ENCODE measurements around the gene PTH2.
A peak's percentile ranks its signal among the peaks of the same experiment; 100 is the strongest.
"Not testable (repeated sequence)": the region's sequence is repeated elsewhere in the genome, so short reads cannot be mapped to it uniquely, and the experiment has no call there.

Gene PTH2

GRCh38 chr19:49423071-49423984 is at the start of gene PTH2:
PTH2 (minus strand) TSS chr19:49423441; CDS start chr19:49423339, 102 bp downstream.
- no peak for DNase-seq

DNA sequence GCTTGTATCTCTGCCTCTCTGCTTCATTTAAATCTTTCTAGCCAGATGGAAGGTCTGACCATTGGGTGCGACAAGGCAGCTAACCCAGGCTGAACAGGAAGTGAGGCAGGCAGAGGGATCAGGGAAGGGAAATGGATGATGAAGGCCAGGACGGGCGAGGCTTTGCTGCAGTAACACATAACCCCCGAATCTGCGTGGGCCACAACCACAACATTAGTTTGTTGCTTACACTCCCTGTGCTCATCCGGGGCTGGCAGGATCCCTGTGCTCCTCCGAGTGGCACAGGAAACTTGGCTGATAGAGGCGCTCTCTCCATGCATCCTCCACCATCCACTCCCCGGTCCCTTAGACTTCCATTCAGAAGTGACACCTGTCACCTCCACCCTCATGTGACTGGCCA is 49.7 kb upstream of the PTH2 start:
- no peak for DNase-seq

GRCh38 chr19:49470615-49470978 is 47.4 kb upstream of the PTH2 start:
- DNase-seq = no peak

DNA sequence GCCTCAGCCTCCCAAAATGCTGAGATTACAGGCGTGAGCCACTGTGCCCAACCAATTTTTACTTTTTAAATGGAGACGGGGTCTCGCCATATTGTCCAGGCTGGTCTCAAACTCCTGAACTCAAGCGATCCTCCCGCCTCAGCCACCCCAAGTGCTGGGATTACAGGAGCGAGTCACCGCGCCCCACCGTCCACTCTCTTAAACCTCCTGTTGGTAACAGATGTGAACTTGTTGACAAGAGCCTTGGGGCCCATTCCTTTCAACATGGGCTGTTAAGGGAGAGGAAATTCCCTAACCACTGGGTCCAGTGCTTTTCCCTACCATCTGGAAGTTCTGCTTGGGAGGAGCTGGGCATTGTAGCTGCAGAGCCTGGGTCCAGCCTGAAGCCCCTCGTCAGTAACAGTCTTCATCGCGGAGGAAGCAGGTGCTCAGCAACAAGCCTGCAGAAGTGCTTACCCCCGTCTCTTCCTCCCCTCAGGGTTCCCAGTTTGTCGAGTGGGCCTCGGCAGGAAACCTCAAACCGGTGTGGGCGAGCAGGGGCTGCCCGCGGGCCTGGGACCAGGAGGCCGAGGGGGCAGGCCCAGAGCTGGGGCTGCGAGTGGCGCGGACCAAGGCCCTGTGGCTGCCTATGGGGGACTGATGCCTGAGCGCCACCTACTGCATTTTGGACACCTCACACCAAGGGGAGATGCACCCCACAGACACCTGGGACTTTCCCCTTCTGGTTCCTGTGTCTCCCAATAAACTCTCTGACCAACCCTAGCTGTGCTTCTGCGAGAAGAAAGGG is 46.8 kb upstream of the PTH2 start:
- no peak for DNase-seq

GRCh38 chr19:49468746-49469447 is 45.7 kb upstream of the PTH2 start:
- peak; percentile 21 for DNase-seq

DNA sequence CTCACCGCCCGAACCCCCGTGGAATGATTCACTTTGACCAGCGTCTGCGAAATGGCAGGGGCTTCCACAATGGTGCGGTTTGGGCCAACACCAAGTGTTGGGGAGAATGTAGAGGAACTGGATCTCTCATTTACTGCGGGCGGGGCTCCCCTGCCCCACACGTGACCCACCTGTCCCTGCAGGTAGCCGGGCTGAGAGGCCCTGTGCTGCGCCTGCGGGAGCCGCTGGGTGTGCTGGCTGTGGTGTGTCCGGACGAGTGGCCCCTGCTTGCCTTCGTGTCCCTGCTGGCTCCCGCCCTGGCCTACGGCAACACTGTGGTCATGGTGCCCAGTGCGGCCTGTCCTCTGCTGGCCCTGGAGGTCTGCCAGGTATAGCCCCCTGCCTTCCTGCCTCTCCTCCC is 45.0 kb upstream of the PTH2 start:
- no peak for DNase-seq

DNA sequence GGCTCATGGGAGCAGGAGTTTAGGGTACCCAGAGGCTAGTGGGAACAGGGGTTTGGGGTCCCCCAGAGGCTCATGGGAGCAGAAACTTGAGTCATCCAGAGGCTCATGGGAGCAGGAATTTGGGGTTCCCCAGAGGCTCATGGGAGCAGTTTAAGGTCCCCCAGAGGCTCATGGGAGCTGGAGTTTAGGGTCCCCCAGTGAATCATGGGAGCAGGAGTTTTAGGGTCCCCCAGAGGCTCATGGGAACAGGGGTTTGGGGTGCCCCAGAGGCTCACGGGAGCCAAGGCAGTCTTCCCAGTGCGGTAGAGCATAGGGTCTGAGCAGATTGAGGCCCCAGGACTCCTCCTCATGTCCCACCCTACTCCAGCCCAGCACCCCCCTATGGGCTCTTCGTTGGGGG is 42.1 kb upstream of the PTH2 start:
- no peak for DNase-seq

DNA sequence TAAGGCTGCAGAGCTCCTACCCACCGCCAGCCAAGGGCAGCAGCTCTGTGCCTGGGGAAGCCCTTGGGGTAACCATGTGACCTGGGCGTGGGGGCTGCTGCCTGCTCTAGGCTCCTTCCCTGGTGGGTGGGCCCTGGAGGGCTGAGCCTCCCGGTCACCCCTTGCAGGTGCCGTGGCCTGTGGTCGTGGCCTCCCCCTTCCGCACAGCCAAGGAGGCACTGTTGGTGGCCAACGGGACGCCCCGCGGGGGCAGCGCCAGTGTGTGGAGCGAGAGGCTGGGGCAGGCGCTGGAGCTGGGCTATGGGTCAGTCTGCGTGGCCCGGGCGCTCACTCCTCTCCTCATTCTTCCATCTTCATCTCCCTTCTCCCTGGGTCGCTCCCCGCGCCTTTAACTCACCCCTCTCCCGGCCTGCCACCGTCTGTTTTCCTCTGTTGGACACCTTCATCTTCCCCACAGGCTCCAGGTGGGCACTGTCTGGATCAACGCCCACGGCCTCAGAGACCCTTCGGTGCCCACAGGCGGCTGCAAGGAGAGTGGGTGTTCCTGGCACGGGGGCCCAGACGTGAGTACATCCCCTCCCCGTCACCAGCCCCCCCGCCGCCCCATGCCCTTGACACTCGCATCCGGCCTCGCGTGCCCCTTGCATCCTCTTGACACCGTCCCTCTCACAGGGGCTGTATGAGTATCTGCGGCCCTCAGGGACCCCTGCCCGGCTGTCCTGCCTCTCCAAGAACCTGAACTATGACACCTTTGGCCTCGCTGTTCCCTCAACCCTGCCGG is 40.9 kb upstream of the PTH2 start:
- no peak for DNase-seq

DNA sequence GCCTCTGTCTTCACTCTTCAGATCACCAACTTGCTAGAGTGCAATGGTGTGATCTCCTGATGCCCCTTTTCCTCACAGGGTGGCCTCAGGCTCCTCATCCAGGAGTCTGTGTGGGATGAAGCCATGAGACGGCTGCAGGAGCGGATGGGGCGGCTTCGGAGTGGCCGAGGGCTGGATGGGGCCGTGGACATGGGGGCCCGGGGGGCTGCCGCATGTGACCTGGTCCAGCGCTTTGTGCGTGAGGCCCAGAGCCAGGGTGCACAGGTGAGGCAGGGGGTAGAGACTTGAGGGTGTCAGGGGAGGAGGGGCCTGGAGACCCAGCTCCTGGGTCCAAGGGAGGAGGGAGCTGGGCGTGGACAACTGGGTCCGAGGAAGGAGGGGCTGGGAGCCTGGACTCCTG is 39.3 kb upstream of the PTH2 start:
- DNase-seq = no peak

DNA sequence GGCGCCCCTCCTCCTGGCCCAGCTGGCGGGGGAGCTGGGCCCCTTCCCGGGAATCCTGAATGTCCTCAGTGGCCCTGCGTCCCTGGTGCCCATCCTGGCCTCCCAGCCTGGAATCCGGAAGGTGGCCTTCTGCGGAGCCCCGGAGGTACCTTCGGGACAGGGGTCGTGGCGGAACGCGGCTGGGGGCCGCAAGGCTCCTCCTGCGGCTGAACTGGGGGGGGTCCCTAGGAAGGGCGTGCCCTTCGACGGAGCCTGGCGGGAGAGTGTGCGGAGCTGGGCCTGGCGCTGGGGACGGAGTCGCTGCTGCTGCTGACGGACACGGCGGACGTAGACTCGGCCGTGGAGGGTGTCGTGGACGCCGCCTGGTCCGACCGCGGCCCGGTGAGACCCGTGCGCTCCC is 38.4 kb upstream of the PTH2 start:
- no peak for DNase-seq

DNA sequence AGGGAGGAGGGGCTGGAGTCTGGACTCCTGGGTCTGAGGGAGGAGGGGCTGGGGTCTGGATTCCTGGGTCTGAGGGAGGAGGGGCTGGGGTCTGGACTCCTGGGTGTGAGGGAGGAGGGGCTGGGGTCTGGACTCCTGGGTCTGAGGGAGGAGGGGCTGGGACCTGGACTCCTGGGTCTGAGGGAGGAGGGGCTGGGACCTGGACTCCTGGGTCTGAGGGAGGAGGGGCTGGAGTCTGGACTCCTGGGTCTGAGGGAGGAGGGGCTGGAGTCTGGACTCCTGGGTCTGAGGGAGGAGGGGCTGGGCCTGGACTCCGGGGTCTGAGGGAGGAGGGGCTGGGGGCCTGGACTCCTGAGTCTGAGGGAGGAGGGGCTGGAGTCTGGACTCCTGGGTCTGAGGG is 37.9 kb upstream of the PTH2 start:
- not testable (repeated sequence) for DNase-seq

GRCh38 chr19:49459388-49459787 is 36.1 kb upstream of the PTH2 start:
- DNase-seq = no peak

DNA sequence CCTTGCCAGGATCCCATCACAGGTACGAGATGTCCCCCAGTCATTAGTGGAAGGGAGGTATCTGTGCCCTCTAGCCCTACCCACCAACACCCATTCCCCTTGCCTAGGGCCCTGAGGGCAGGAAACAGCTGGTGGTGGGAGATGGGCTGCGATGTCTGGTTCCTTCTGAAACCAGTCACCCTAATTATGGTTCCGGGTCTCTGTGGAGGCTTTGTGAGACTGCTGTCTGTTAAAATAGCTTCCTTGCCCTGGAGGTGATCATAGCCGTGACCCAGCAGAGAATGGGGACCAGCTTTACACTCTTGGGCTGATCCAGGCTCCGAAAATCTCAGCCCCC is 35.3 kb upstream of the PTH2 start:
- DNase-seq = no peak

DNA sequence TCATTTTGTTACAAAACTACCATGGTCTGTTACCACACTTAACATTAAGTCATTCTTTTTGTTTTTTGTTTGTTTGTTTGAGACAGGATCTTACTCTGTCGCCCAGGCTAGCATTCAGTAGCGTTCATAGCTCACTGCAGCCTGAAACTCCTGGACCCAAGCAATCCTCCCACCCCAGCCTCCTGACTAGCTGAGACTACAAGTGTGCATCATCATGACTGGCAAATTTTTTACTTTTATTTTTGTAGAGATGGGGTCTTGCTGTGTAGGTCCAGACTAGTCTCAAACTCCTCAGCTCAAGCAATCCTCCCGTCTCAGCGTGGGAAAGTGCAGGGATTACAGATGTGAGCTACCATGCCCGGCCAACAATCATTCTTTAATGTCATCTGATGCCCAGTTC is 33.1 kb upstream of the PTH2 start:
- no peak for DNase-seq

DNA sequence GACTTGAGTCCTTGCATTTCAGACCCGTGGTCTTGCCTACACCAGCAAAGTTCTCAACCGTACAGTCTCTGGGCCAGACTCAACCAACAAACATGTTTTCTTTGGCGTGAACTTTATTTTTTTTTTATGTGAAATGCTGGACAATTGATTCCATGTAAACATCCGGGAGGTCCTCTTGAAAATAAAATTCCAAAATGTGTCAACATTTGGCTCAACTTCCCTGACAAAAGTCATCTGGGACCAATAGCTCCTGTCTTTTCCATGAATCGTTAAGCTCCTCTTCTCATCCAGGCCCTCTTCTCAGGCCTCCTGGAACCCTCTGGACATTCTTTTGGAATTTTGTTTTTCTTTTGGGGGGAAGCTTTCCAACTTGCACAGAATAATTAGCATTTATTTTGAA is 32.5 kb upstream of the PTH2 start:
- no peak for DNase-seq

DNA sequence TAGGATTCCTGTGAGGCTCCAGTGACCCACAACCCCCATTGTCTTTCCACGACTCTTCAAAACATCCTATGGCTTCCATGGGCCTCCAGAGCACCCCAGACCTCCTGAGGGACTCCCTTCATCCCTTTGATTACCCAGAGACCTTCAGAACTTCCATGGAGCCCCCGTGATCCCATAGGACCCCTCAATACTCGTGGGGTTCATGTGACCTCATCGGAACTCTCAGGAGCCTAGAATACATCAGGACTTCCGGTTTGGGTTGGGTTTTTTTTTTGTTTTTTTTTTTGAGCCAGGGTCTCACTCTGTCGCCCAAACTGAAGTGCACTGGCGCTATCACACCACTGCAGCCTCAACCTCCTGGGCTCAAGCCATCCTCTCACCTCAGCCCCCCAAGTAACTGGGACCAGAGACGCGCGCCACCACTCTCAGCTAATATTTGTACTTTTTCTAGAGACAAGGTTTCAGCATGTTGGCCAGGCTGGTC is 30.6 kb upstream of the PTH2 start:
- no peak for DNase-seq

GRCh38 chr19:49453013-49453756 is 29.9 kb upstream of the PTH2 start, which contains the start of gene ALDH16A1:
ALDH16A1 (plus strand) TSS chr19:49453225; CDS start chr19:49453332, 107 bp downstream.
- DNase-seq = peak; percentile 98

- DNase-seq = peak; percentile 99
These were observed 28.4 kb upstream of the PTH2 start, which contains the start of gene PIH1D1 for GRCh38 chr19:49451430-49452181. PIH1D1 (minus strand) TSS chr19:49451814; CDS start chr19:49451574, 240 bp downstream.

DNA sequence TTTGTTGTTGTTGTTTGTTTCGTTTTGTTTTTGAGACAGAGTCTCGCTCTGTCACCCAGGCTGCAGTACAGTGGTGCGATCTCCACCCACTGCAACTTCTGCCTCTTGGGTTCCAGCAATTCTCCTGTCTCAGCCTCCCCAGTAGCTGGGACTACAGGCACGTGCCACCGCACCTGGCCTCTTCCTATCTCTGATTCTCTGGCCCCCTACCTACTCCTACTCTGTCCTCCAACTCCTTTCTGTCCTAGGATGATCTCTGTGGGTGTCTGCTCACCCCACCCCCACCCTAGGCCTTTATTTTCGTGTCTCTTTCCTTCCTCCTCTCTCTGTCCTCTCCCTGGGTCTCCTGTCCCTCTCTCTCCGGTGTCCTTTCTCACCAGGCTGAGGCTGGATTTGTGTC is 27.2 kb upstream of the PTH2 start:
- no peak for DNase-seq

- no peak for DNase-seq
These were observed 25.2 kb upstream of the PTH2 start for GRCh38 chr19:49448432-49448786.
